T-helper 17 cell (primary cell): ENCODE data around the gene CNMD. TPM values are rescaled to one million over a fixed set of nuclear protein-coding genes. Genes with fewer than 3 reads are reported as not detected.
"Not testable (repeated sequence)": the region's sequence is repeated elsewhere in the genome, so short reads cannot be mapped to it uniquely, and the experiment has no call there.

ENCODE experiments used
- ATAC-seq: fragments of 150-1000 bp; cut with Tn5 transposase; 2 replicates; pipeline ENCODE4 v1.10.0; 2021; ENCODE audit warnings: mild to moderate bottlenecking, moderate library complexity
- DNase-seq, 3 donors: peaks; one replicate each; pipeline versions ENCODE4 v3.0.0 to v3.0.0-alpha.2; 2020 to 2021
- H3K9me3 ChIP-seq: one replicate; pipeline ENCODE4 v1.7.0; 2013; ENCODE audit warnings: low read length, mild to moderate bottlenecking; ENCODE audit not compliant: control insufficient read depth, poor library complexity, severe bottlenecking
- H3K27ac Mint-ChIP-seq: one replicate; pipeline ENCODE4 v1.8.0; 2022; ENCODE audit warnings: mild to moderate bottlenecking, moderate library complexity, mixed read lengths
- H3K27me3 Mint-ChIP-seq: one replicate; pipeline ENCODE4 v1.8.0; 2022; ENCODE audit warnings: mixed read lengths
- H3K36me3 Mint-ChIP-seq: one replicate; pipeline ENCODE4 v1.8.0; 2022; ENCODE audit warnings: low read depth, mixed read lengths
- H3K4me1 Mint-ChIP-seq: one replicate; pipeline ENCODE4 v1.8.0; 2022; ENCODE audit warnings: mild to moderate bottlenecking, mixed read lengths
- H3K4me3 Mint-ChIP-seq: one replicate; pipeline ENCODE4 v1.8.0; 2022; ENCODE audit warnings: mild to moderate bottlenecking, moderate library complexity, mixed read lengths
- total RNA-seq, 4 donors: library from RNA in 2 of 4; stranded (reverse) in 2 of 4; gene quantifications; one replicate each; pipeline ENCODE4 v1.2.3 and lab custom pipeline; 2022 to 2026

Gene CNMD
- total RNA-seq, 2 donors from 2014 or later = not detected

- no peaks in the 10 kb centered on the region for H3K36me3 Mint-ChIP-seq
- no peak for DNase-seq
- H3K27me3 Mint-ChIP-seq = no peaks in the 10 kb centered on the region
- no peaks in the 10 kb centered on the region for H3K9me3 ChIP-seq
- no peak overlapping the region for H3K27ac Mint-ChIP-seq
- ATAC-seq = no peak
- H3K4me3 Mint-ChIP-seq = no peak overlapping the region
- H3K4me1 Mint-ChIP-seq = peaks cover 3% of the 10 kb centered on the region
Measured at GRCh38 chr13:52703482-52703881, 36.1 kb downstream of the CNMD start.

GRCh38 chr13:52701728-52702465, 37.7 kb downstream of the CNMD start:
- ATAC-seq (no peak), DNase-seq (no peak)
- H3K27me3 Mint-ChIP-seq = no peaks in the 10 kb centered on the region
- no peaks in the 10 kb centered on the region for H3K36me3 Mint-ChIP-seq
- H3K4me1 Mint-ChIP-seq = peaks cover 3% of the 10 kb centered on the region
- H3K9me3 ChIP-seq = no peaks in the 10 kb centered on the region
- H3K27ac Mint-ChIP-seq = no peak overlapping the region
- peak overlapping the region; percentile 22 for H3K4me3 Mint-ChIP-seq

GRCh38 chr13:52696566-52696965, 43.1 kb downstream of the CNMD start:
- H3K4me3 Mint-ChIP-seq = no peak overlapping the region
- H3K36me3 Mint-ChIP-seq = no peaks in the 10 kb centered on the region
- no peak for DNase-seq
- no peak overlapping the region for H3K27ac Mint-ChIP-seq
- no peaks in the 10 kb centered on the region for H3K4me1 Mint-ChIP-seq
- no peak for ATAC-seq
- H3K9me3 ChIP-seq = no peaks in the 10 kb centered on the region
- no peaks in the 10 kb centered on the region for H3K27me3 Mint-ChIP-seq

GRCh38 chr13:52695856-52696255, 43.8 kb downstream of the CNMD start:
- DNase-seq (no peak), ATAC-seq (no peak)
- Mint-ChIP-seq H3K27me3 (no peaks in the 10 kb centered on the region), H3K27ac (no peak overlapping the region), H3K4me1 (no peaks in the 10 kb centered on the region), H3K36me3 (no peaks in the 10 kb centered on the region), H3K4me3 (no peak overlapping the region)
- no peaks in the 10 kb centered on the region for H3K9me3 ChIP-seq

- Mint-ChIP-seq H3K36me3 (peaks cover 4% of the 10 kb centered on the region), H3K27ac (no peak overlapping the region), H3K4me1 (peaks cover 8% of the 10 kb centered on the region), H3K4me3 (no peak overlapping the region), H3K27me3 (no peaks in the 10 kb centered on the region)
- DNase-seq (no peak), ATAC-seq (no peak)
- no peaks in the 10 kb centered on the region for H3K9me3 ChIP-seq
Measured at GRCh38 chr13:52686376-52686775, 53.2 kb downstream of the CNMD start.

- ATAC-seq, H3K9me3 ChIP-seq, DNase-seq, H3K4me3 Mint-ChIP-seq, H3K27me3 Mint-ChIP-seq, H3K27ac Mint-ChIP-seq, H3K4me1 Mint-ChIP-seq, H3K36me3 Mint-ChIP-seq: not testable (repeated sequence)
Measured at GRCh38 chr13:52685806-52686205, 53.8 kb downstream of the CNMD start.

GRCh38 chr13:52677823-52678222, 61.8 kb downstream of the CNMD start:
- peaks cover 7% of the 10 kb centered on the region for H3K36me3 Mint-ChIP-seq
- peaks cover 8% of the 10 kb centered on the region for H3K4me1 Mint-ChIP-seq
- H3K9me3 ChIP-seq = no peaks in the 10 kb centered on the region
- H3K27me3 Mint-ChIP-seq = no peaks in the 10 kb centered on the region
- no peak overlapping the region for H3K4me3 Mint-ChIP-seq
- ATAC-seq (no peak), DNase-seq (no peak)
- no peak overlapping the region for H3K27ac Mint-ChIP-seq

- H3K27ac Mint-ChIP-seq = no peak overlapping the region
- ATAC-seq = no peak
- peaks cover 8% of the 10 kb centered on the region for H3K4me1 Mint-ChIP-seq
- no peaks in the 10 kb centered on the region for H3K27me3 Mint-ChIP-seq
- peaks cover 4% of the 10 kb centered on the region for H3K36me3 Mint-ChIP-seq
- no peaks in the 10 kb centered on the region for H3K9me3 ChIP-seq
- no peak for DNase-seq
- no peak overlapping the region for H3K4me3 Mint-ChIP-seq
Measured at GRCh38 chr13:52673465-52673864, 66.2 kb downstream of the CNMD start.

GRCh38 chr13:52670726-52671125, 68.9 kb downstream of the CNMD start:
- H3K9me3 ChIP-seq = no peaks in the 10 kb centered on the region
- Mint-ChIP-seq H3K4me3 (no peak overlapping the region), H3K27me3 (no peaks in the 10 kb centered on the region), H3K36me3 (peaks cover 5% of the 10 kb centered on the region), H3K27ac (no peak overlapping the region), H3K4me1 (peaks cover 10% of the 10 kb centered on the region)
- no peak for ATAC-seq
- no peak for DNase-seq

- Mint-ChIP-seq H3K27me3 (no peaks in the 10 kb centered on the region), H3K36me3 (peaks cover 5% of the 10 kb centered on the region), H3K27ac (no peak overlapping the region), H3K4me3 (no peak overlapping the region), H3K4me1 (peaks cover 8% of the 10 kb centered on the region)
- H3K9me3 ChIP-seq = no peaks in the 10 kb centered on the region
- DNase-seq = no peak
- ATAC-seq = no peak
Measured at GRCh38 chr13:52669677-52670076, 69.9 kb downstream of the CNMD start.

- Mint-ChIP-seq H3K27ac (no peak overlapping the region), H3K4me1 (peaks cover 5% of the 10 kb centered on the region), H3K27me3 (no peaks in the 10 kb centered on the region), H3K36me3 (peaks cover 7% of the 10 kb centered on the region), H3K4me3 (no peak overlapping the region)
- DNase-seq (no peak), ATAC-seq (peak; percentile 61)
- no peaks in the 10 kb centered on the region for H3K9me3 ChIP-seq
Measured at GRCh38 chr13:52665325-52665724, 74.3 kb downstream of the CNMD start.

GRCh38 chr13:52664272-52664671, 75.3 kb downstream of the CNMD start:
- peak overlapping the region; percentile 9 for H3K27ac Mint-ChIP-seq
- no peak for ATAC-seq
- no peak overlapping the region for H3K4me3 Mint-ChIP-seq
- no peaks in the 10 kb centered on the region for H3K27me3 Mint-ChIP-seq
- no peak for DNase-seq
- H3K4me1 Mint-ChIP-seq = peaks cover 5% of the 10 kb centered on the region
- H3K36me3 Mint-ChIP-seq = peaks cover 10% of the 10 kb centered on the region
- no peaks in the 10 kb centered on the region for H3K9me3 ChIP-seq

- Mint-ChIP-seq H3K4me1 (no peaks in the 10 kb centered on the region), H3K4me3 (no peak overlapping the region), H3K27me3 (no peaks in the 10 kb centered on the region), H3K27ac (no peak overlapping the region), H3K36me3 (peaks cover 5% of the 10 kb centered on the region)
- no peaks in the 10 kb centered on the region for H3K9me3 ChIP-seq
- no peak for DNase-seq
- ATAC-seq = no peak
Measured at GRCh38 chr13:52659340-52659739, 80.3 kb downstream of the CNMD start.
